Panc1 (cell line): ENCODE results near the gene TOMM5.

Source experiments
- CTCF ChIP-seq: fragments of 450-650 bp; IDR thresholded peaks from 2 replicates; pipeline ENCODE4 v1.5.1; 2017; ENCODE audit warnings: mild to moderate bottlenecking
- POLR2AphosphoS5 ChIP-seq: IDR thresholded peaks from 2 replicates; pipeline ENCODE4 v1.6.1; 2012; ENCODE audit warnings: mild to moderate bottlenecking, low read depth, low read length, moderate library complexity
- REST ChIP-seq, 2 experiments: IDR thresholded peaks; 2 replicates each; pipeline ENCODE4 v1.6.1; 2011 to 2012; ENCODE audit warnings: low read depth in 2 of 2, control low read depth in 1 of 2, low read length in 1 of 2, mild to moderate bottlenecking in 1 of 2, moderate library complexity in 1 of 2; ENCODE audit not compliant: insufficient read depth in 1 of 2
- SIN3A ChIP-seq: IDR thresholded peaks from 2 replicates; pipeline ENCODE4 v1.6.1; 2012; ENCODE audit warnings: low read depth, mild to moderate bottlenecking, low read length, moderate library complexity, borderline replicate concordance; ENCODE audit not compliant: insufficient read depth
- TCF7L2 ChIP-seq: IDR thresholded peaks from 2 replicates; pipeline ENCODE4 v1.6.1; 2011; ENCODE audit warnings: mild to moderate bottlenecking, low read depth, low read length, inconsistent platforms

GRCh38 chr9:37563806-37564513 lies 28.4 kb downstream of the TOMM5 start:
- no peak for TF ChIP-seq CTCF
- TF ChIP-seq POLR2AphosphoS5 = no peak
- TF ChIP-seq REST (IDR thresholded peaks at IDR 0.05; ENCODE audit: insufficient read depth in 1 of 2, low read depth in 2 of 2, low read length in 1 of 2) = no peak
- no peak for TF ChIP-seq TCF7L2
- TF ChIP-seq SIN3A = no peak
